NT2/D1 (cell line): ENCODE results near the gene TMEM53.

Experiments
- SUZ12 ChIP-seq: IDR thresholded peaks from 2 replicates; pipeline ENCODE4 v1.6.1; 2011; ENCODE audit not compliant: insufficient read length, insufficient read depth; ENCODE audit errors: extremely low read depth
- YY1 ChIP-seq: IDR thresholded peaks from 2 replicates; pipeline ENCODE4 v1.6.1; 2011; ENCODE audit not compliant: insufficient read length, insufficient read depth
- ZNF274 ChIP-seq: IDR thresholded peaks from 2 replicates; pipeline ENCODE4 v1.6.1; 2011; ENCODE audit warnings: mild to moderate bottlenecking, low read depth, low read length

DNA sequence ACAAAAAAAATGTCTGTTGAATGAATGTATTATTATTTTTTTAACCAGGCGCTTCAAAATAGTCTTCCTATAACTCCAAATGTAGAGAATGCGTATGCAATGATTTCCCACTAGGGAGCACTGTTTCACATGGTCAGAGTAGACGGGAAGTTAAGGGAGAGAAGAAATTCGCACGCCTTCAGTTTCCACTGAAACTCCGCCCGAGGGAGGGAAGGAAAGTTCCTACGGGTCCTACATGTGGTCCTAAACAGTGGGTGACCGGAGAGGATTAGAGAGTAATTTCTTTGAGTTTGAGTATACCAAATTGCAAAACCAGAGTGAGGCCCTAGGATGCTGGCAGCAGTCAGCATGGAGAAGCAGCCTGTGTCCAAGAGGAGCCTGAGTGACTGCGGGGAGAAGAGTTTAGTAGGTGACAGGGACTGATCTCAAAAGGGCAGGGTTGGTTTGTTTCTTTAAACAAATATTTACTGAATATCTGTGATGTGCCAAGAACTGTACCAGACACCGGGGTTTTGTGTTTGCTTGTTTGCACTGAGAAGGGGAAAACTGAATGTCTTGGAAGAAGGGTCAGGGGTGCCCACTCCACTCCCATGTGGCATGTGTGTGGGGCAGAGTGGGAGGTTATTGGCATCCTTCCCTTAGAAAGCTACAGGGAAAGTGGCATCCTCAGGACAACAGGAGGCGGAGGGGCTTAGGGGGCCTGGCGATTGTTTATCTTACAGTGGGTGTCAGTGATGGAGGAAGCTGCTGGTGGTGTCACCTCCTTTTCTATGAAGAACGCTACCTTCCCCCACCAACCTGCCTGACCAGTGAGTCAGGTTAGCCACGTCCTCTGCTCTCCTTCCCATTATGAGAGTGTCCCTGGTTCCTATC is 33.9 kb upstream of the TMEM53 start:
- TF ChIP-seq YY1, result no peak
- no peak for TF ChIP-seq SUZ12
- TF ChIP-seq ZNF274, result no peak
